ENCODE results near the gene SDK1.

DNA sequence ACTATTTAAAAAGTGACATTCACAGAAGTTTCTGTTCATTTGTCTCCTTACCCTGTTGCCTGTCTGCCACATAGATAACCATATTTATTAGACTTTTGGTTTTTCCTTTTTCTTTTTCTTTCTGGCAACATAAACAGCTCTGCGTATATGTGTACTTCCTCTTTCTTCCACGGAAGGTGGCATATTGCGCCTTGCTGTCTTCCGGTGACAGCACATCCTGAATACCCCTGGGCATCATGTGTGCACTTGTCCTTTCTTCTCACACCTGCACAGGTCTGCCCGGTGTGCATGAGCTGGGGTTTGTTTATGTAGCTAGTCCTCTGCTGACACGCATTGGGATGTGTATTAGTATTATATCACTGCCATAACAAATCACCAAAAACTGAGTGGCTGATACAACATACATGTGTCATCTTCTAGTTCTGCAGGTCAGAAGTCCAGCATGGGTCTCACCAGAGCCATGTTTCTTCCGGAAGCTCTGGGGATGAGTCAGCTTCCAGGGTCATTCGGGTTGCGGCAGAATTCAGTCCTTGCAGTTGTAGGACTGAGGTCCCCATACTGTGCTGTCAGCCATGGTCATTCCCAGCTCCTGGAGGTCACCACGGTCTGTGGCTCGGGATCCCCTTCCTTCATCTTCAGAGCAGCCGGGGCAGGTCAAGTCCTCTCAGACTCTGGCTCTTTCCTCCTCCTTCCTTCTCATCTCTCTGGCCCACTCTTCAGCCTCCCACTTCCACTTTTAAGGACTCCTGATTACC is 785.1 kb downstream of the SDK1 start:
- TF ChIP-seq POLR2A (IDR thresholded peaks at IDR 0.05): no peak
- TF ChIP-seq, protein P1, sequence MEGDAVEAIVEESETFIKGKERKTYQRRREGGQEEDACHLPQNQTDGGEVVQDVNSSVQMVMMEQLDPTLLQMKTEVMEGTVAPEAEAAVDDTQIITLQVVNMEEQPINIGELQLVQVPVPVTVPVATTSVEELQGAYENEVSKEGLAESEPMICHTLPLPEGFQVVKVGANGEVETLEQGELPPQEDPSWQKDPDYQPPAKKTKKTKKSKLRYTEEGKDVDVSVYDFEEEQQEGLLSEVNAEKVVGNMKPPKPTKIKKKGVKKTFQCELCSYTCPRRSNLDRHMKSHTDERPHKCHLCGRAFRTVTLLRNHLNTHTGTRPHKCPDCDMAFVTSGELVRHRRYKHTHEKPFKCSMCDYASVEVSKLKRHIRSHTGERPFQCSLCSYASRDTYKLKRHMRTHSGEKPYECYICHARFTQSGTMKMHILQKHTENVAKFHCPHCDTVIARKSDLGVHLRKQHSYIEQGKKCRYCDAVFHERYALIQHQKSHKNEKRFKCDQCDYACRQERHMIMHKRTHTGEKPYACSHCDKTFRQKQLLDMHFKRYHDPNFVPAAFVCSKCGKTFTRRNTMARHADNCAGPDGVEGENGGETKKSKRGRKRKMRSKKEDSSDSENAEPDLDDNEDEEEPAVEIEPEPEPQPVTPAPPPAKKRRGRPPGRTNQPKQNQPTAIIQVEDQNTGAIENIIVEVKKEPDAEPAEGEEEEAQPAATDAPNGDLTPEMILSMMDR (IDR thresholded peaks at IDR 0.05): no peak
